ENCODE data around the gene YIPF1. TPM values are rescaled to one million over a fixed set of nuclear protein-coding genes. Genes with fewer than 3 reads are reported as not detected.

Gene YIPF1
- total and polyA plus RNA-seq, 10 of the 15 experiments (the other 5 are each of a cell fraction or from before 2014, with no cell fraction given) = 13.0 to 36.0 (median 20.3) TPM

- TF ChIP-seq CEBPZ (IDR thresholded peaks at IDR 0.05; ENCODE audit: low read depth, low read length) = no peak
- no peak for TF ChIP-seq EP300 (IDR thresholded peaks at IDR 0.05; ENCODE audit: borderline replicate concordance in 1 of 2, control insufficient read depth in 1 of 2, low read depth in 2 of 2, low read length in 2 of 2)
- TF ChIP-seq HDAC6 (IDR thresholded peaks at IDR 0.05; ENCODE audit: unreplicated experiment) = no peak
- TF ChIP-seq ZNF592 (IDR thresholded peaks at IDR 0.05) = no peak
- no peak for TF ChIP-seq WRNIP1 (IDR thresholded peaks at IDR 0.05; ENCODE audit: borderline replicate concordance, low read depth, low read length)
- no peak for TF ChIP-seq MAX (IDR thresholded peaks at IDR 0.05; ENCODE audit: low read depth, low read length)
- no peak for TF ChIP-seq USF2 (IDR thresholded peaks at IDR 0.05; ENCODE audit: borderline replicate concordance, low read depth, low read length)
These were observed 41.3 kb upstream of the YIPF1 start (continued) for GRCh38 chr1:53930932-53931331.
